ENCODE measurements around the gene WDFY2.

The WDFY2 gene

GRCh38 chr13:51723529-51723928 is 139.3 kb downstream of the WDFY2 start:
- H3K9me3 ChIP-seq (ENCODE audit: control insufficient read depth, low read depth, low read length): no peaks in the 10 kb centered on the region
- no peaks in the 10 kb centered on the region for H3K27me3 ChIP-seq (ENCODE audit: control insufficient read depth, insufficient read depth, low read length)
- H3K9ac ChIP-seq (ENCODE audit: low read length): no peak overlapping the region
- H3K36me3 ChIP-seq (ENCODE audit: control insufficient read depth, low read depth, low read length): peaks cover 7% of the 10 kb centered on the region
- no peak overlapping the region for H3K27ac ChIP-seq (ENCODE audit: low read length)
- H3K4me1 ChIP-seq (ENCODE audit: control insufficient read depth, low read depth, low read length): no peaks in the 10 kb centered on the region
- no peak overlapping the region for H3K4me3 ChIP-seq (ENCODE audit: low read length)

GRCh38 chr13:51724721-51725120 is 140.5 kb downstream of the WDFY2 start:
- Histone ChIP-seq H3K9me3 (ENCODE audit: control insufficient read depth, low read depth, low read length) (no peaks in the 10 kb centered on the region), H3K4me1 (ENCODE audit: control insufficient read depth, low read depth, low read length) (no peaks in the 10 kb centered on the region), H3K4me3 (ENCODE audit: low read length) (no peak overlapping the region), H3K27me3 (ENCODE audit: control insufficient read depth, insufficient read depth, low read length) (no peaks in the 10 kb centered on the region), H3K9ac (ENCODE audit: low read length) (no peak overlapping the region), H3K27ac (ENCODE audit: low read length) (no peak overlapping the region), H3K36me3 (ENCODE audit: control insufficient read depth, low read depth, low read length) (peaks cover 7% of the 10 kb centered on the region)

- peaks cover 7% of the 10 kb centered on the region for H3K36me3 ChIP-seq (ENCODE audit: control insufficient read depth, low read depth, low read length)
- no peaks in the 10 kb centered on the region for H3K4me1 ChIP-seq (ENCODE audit: control insufficient read depth, low read depth, low read length)
- H3K27me3 ChIP-seq (ENCODE audit: control insufficient read depth, insufficient read depth, low read length): no peaks in the 10 kb centered on the region
- H3K9ac ChIP-seq (ENCODE audit: low read length): no peak overlapping the region
- no peaks in the 10 kb centered on the region for H3K9me3 ChIP-seq (ENCODE audit: control insufficient read depth, low read depth, low read length)
- no peak overlapping the region for H3K4me3 ChIP-seq (ENCODE audit: low read length)
- H3K27ac ChIP-seq (ENCODE audit: low read length): no peak overlapping the region
Observed at GRCh38 chr13:51726446-51727193, 142.4 kb downstream of the WDFY2 start.

GRCh38 chr13:51727634-51728274 is 143.5 kb downstream of the WDFY2 start:
- Histone ChIP-seq H3K27me3 (ENCODE audit: control insufficient read depth, insufficient read depth, low read length) (no peaks in the 10 kb centered on the region), H3K36me3 (ENCODE audit: control insufficient read depth, low read depth, low read length) (peaks cover 7% of the 10 kb centered on the region), H3K4me3 (ENCODE audit: low read length) (no peak overlapping the region), H3K27ac (ENCODE audit: low read length) (no peak overlapping the region), H3K9ac (ENCODE audit: low read length) (no peak overlapping the region), H3K9me3 (ENCODE audit: control insufficient read depth, low read depth, low read length) (no peaks in the 10 kb centered on the region), H3K4me1 (ENCODE audit: control insufficient read depth, low read depth, low read length) (no peaks in the 10 kb centered on the region)

GRCh38 chr13:51728275-51728673 is 144.0 kb downstream of the WDFY2 start:
- H3K4me3 ChIP-seq (ENCODE audit: low read length): no peak overlapping the region
- no peak overlapping the region for H3K27ac ChIP-seq (ENCODE audit: low read length)
- H3K9me3 ChIP-seq (ENCODE audit: control insufficient read depth, low read depth, low read length): no peaks in the 10 kb centered on the region
- peaks cover 7% of the 10 kb centered on the region for H3K36me3 ChIP-seq (ENCODE audit: control insufficient read depth, low read depth, low read length)
- H3K27me3 ChIP-seq (ENCODE audit: control insufficient read depth, insufficient read depth, low read length): no peaks in the 10 kb centered on the region
- H3K4me1 ChIP-seq (ENCODE audit: control insufficient read depth, low read depth, low read length): no peaks in the 10 kb centered on the region
- no peak overlapping the region for H3K9ac ChIP-seq (ENCODE audit: low read length)

- H3K4me3 ChIP-seq (ENCODE audit: low read length): no peak overlapping the region
- no peaks in the 10 kb centered on the region for H3K27me3 ChIP-seq (ENCODE audit: control insufficient read depth, insufficient read depth, low read length)
- no peaks in the 10 kb centered on the region for H3K9me3 ChIP-seq (ENCODE audit: control insufficient read depth, low read depth, low read length)
- no peaks in the 10 kb centered on the region for H3K4me1 ChIP-seq (ENCODE audit: control insufficient read depth, low read depth, low read length)
- no peak overlapping the region for H3K9ac ChIP-seq (ENCODE audit: low read length)
- peaks cover 7% of the 10 kb centered on the region for H3K36me3 ChIP-seq (ENCODE audit: control insufficient read depth, low read depth, low read length)
- H3K27ac ChIP-seq (ENCODE audit: low read length): no peak overlapping the region
Observed at GRCh38 chr13:51728972-51729371, 144.7 kb downstream of the WDFY2 start.

GRCh38 chr13:51729866-51730553 is 145.7 kb downstream of the WDFY2 start:
- Histone ChIP-seq H3K9ac (ENCODE audit: low read length) (no peak overlapping the region), H3K27ac (ENCODE audit: low read length) (no peak overlapping the region), H3K4me1 (ENCODE audit: control insufficient read depth, low read depth, low read length) (no peaks in the 10 kb centered on the region), H3K36me3 (ENCODE audit: control insufficient read depth, low read depth, low read length) (peaks cover 7% of the 10 kb centered on the region), H3K4me3 (ENCODE audit: low read length) (no peak overlapping the region), H3K9me3 (ENCODE audit: control insufficient read depth, low read depth, low read length) (no peaks in the 10 kb centered on the region), H3K27me3 (ENCODE audit: control insufficient read depth, insufficient read depth, low read length) (no peaks in the 10 kb centered on the region)

- H3K27me3 ChIP-seq (ENCODE audit: control insufficient read depth, insufficient read depth, low read length): no peaks in the 10 kb centered on the region
- H3K9ac ChIP-seq (ENCODE audit: low read length): no peak overlapping the region
- no peak overlapping the region for H3K4me3 ChIP-seq (ENCODE audit: low read length)
- peaks cover 7% of the 10 kb centered on the region for H3K36me3 ChIP-seq (ENCODE audit: control insufficient read depth, low read depth, low read length)
- H3K27ac ChIP-seq (ENCODE audit: low read length): no peak overlapping the region
- no peaks in the 10 kb centered on the region for H3K4me1 ChIP-seq (ENCODE audit: control insufficient read depth, low read depth, low read length)
- H3K9me3 ChIP-seq (ENCODE audit: control insufficient read depth, low read depth, low read length): no peaks in the 10 kb centered on the region
Observed at GRCh38 chr13:51730927-51731326, 146.7 kb downstream of the WDFY2 start.

- H3K27me3 ChIP-seq (ENCODE audit: control insufficient read depth, insufficient read depth, low read length): no peaks in the 10 kb centered on the region
- no peak overlapping the region for H3K9ac ChIP-seq (ENCODE audit: low read length)
- H3K9me3 ChIP-seq (ENCODE audit: control insufficient read depth, low read depth, low read length): no peaks in the 10 kb centered on the region
- peaks cover 7% of the 10 kb centered on the region for H3K36me3 ChIP-seq (ENCODE audit: control insufficient read depth, low read depth, low read length)
- no peaks in the 10 kb centered on the region for H3K4me1 ChIP-seq (ENCODE audit: control insufficient read depth, low read depth, low read length)
- H3K27ac ChIP-seq (ENCODE audit: low read length): no peak overlapping the region
- H3K4me3 ChIP-seq (ENCODE audit: low read length): no peak overlapping the region
Observed at GRCh38 chr13:51731759-51732158, 147.5 kb downstream of the WDFY2 start.

- no peaks in the 10 kb centered on the region for H3K4me1 ChIP-seq (ENCODE audit: control insufficient read depth, low read depth, low read length)
- no peak overlapping the region for H3K4me3 ChIP-seq (ENCODE audit: low read length)
- H3K36me3 ChIP-seq (ENCODE audit: control insufficient read depth, low read depth, low read length): no peaks in the 10 kb centered on the region
- no peak overlapping the region for H3K27ac ChIP-seq (ENCODE audit: low read length)
- no peaks in the 10 kb centered on the region for H3K9me3 ChIP-seq (ENCODE audit: control insufficient read depth, low read depth, low read length)
- no peak overlapping the region for H3K9ac ChIP-seq (ENCODE audit: low read length)
- no peaks in the 10 kb centered on the region for H3K27me3 ChIP-seq (ENCODE audit: control insufficient read depth, insufficient read depth, low read length)
Observed at GRCh38 chr13:51733374-51734298, 149.4 kb downstream of the WDFY2 start.

- Histone ChIP-seq H3K9me3 (ENCODE audit: control insufficient read depth, low read depth, low read length) (no peaks in the 10 kb centered on the region), H3K4me1 (ENCODE audit: control insufficient read depth, low read depth, low read length) (no peaks in the 10 kb centered on the region), H3K9ac (ENCODE audit: low read length) (no peak overlapping the region), H3K27ac (ENCODE audit: low read length) (no peak overlapping the region), H3K36me3 (ENCODE audit: control insufficient read depth, low read depth, low read length) (peaks cover 10% of the 10 kb centered on the region), H3K4me3 (ENCODE audit: low read length) (no peak overlapping the region), H3K27me3 (ENCODE audit: control insufficient read depth, insufficient read depth, low read length) (no peaks in the 10 kb centered on the region)
Observed at GRCh38 chr13:51734786-51735185, 150.5 kb downstream of the WDFY2 start.

Data from iPS-18a (cell line).